Neuronal stem cell (in vitro differentiated cells): ENCODE data around the gene GPR89A. TPM values are rescaled to one million over a fixed set of nuclear protein-coding genes. Genes with fewer than 3 reads are reported as not detected.
"Not testable (repeated sequence)": the region's sequence is repeated elsewhere in the genome, so short reads cannot be mapped to it uniquely, and the experiment has no call there.

ENCODE experiments used
- DNase-seq: peaks from one replicate; pipeline ENCODE4 v3.0.0-alpha.2; 2013; ENCODE audit warnings: low spot score
- H2AFZ ChIP-seq: one replicate; pipeline ENCODE4 v1.6.1; 2013; ENCODE audit warnings: mild to moderate bottlenecking, low read length, inconsistent platforms
- H2AK5ac ChIP-seq: 2 replicates; pipeline ENCODE4 v1.6.1; 2013; ENCODE audit warnings: low read depth, mild to moderate bottlenecking, inconsistent platforms, low read length, moderate library complexity, mixed read lengths
- H2BK120ac ChIP-seq: 2 replicates; pipeline ENCODE4 v1.6.1; 2013; ENCODE audit warnings: low read depth, mild to moderate bottlenecking, inconsistent platforms, low read length, moderate library complexity, mixed read lengths
- H2BK12ac ChIP-seq: one replicate; pipeline ENCODE4 v1.6.1; 2013; ENCODE audit warnings: low read length, inconsistent platforms
- H2BK15ac ChIP-seq: 2 replicates; pipeline ENCODE4 v1.6.1; 2013; ENCODE audit warnings: mild to moderate bottlenecking, low read length, inconsistent platforms, mixed read lengths
- H2BK5ac ChIP-seq: one replicate; pipeline ENCODE4 v1.6.1; 2013; ENCODE audit warnings: inconsistent platforms, mild to moderate bottlenecking, low read length, moderate library complexity
- H3K14ac ChIP-seq: one replicate; pipeline ENCODE4 v1.6.1; 2013; ENCODE audit warnings: low read length, inconsistent platforms
- H3K18ac ChIP-seq: 2 replicates; pipeline ENCODE4 v1.6.1; 2013; ENCODE audit warnings: low read length, inconsistent platforms
- H3K23ac ChIP-seq: 2 replicates; pipeline ENCODE4 v1.6.1; 2013; ENCODE audit warnings: low read depth, mild to moderate bottlenecking, mixed read lengths, low read length, inconsistent platforms; ENCODE audit not compliant: poor library complexity
- H3K27ac ChIP-seq: replicated peaks from 3 replicates; pipeline ENCODE4 v1.5.1; 2013; ENCODE audit warnings: low read length, inconsistent platforms
- H3K27me3 ChIP-seq, 3 experiments: 2 replicates each; pipeline ENCODE4 v1.6.1; 2013; ENCODE audit warnings: low read length in 3 of 3, mild to moderate bottlenecking in 2 of 3, inconsistent platforms in 1 of 3, low read depth in 1 of 3, mixed read lengths in 1 of 3, moderate library complexity in 1 of 3; ENCODE audit not compliant: control insufficient read depth in 3 of 3, insufficient read depth in 3 of 3
- H3K36me3 ChIP-seq, 2 donors: replicated peaks in 1 of 2; 2 replicates each; pipeline ENCODE4 v1.6.1; 2013; ENCODE audit warnings: low read length in 2 of 2; ENCODE audit not compliant: control insufficient read depth in 2 of 2, insufficient read depth in 2 of 2
- H3K4ac ChIP-seq: 2 replicates; pipeline ENCODE4 v1.6.1; 2013; ENCODE audit warnings: inconsistent platforms, mild to moderate bottlenecking, low read length, moderate library complexity
- H3K4me1 ChIP-seq, 2 donors: 1 replicate in 1 of 2; 2 replicates in 1 of 2; pipeline ENCODE4 v1.6.1; 2013; ENCODE audit warnings: low read length in 2 of 2, low read depth in 1 of 2; ENCODE audit not compliant: control insufficient read depth in 2 of 2, insufficient read depth in 1 of 2
- H3K4me2 ChIP-seq: one replicate; pipeline ENCODE4 v1.6.1; 2013; ENCODE audit warnings: mild to moderate bottlenecking, low read length, inconsistent platforms; ENCODE audit not compliant: insufficient read depth, poor library complexity, severe bottlenecking
- H3K4me3 ChIP-seq, 2 donors: 2 replicates each; pipeline ENCODE4 v1.5.1; 2013; ENCODE audit warnings: low read length in 2 of 2, mild to moderate bottlenecking in 2 of 2, inconsistent platforms in 1 of 2, moderate library complexity in 1 of 2
- H3K79me1 ChIP-seq: one replicate; pipeline ENCODE4 v1.6.1; 2013; ENCODE audit warnings: low read depth, mild to moderate bottlenecking, inconsistent platforms, low read length, moderate library complexity
- H3K9ac ChIP-seq: one replicate; pipeline ENCODE4 v1.6.1; 2013; ENCODE audit warnings: mild to moderate bottlenecking, low read depth, low read length, inconsistent platforms; ENCODE audit not compliant: poor library complexity
- H3K9me3 ChIP-seq, 2 donors: replicated peaks in 1 of 2; 2 replicates each; pipeline versions ENCODE3 to v1.6.1; 2013; ENCODE audit warnings: low read length in 2 of 2, mild to moderate bottlenecking in 2 of 2, inconsistent platforms in 1 of 2, low read depth in 1 of 2, mixed read lengths in 1 of 2, moderate library complexity in 1 of 2; ENCODE audit not compliant: control insufficient read depth in 2 of 2, insufficient read depth in 1 of 2
- H4K8ac ChIP-seq: one replicate; pipeline ENCODE4 v1.6.1; 2013; ENCODE audit warnings: low read depth, mild to moderate bottlenecking, inconsistent platforms, low read length, moderate library complexity
- H4K91ac ChIP-seq: one replicate; pipeline ENCODE4 v1.6.1; 2013; ENCODE audit warnings: low read length, low read depth, mild to moderate bottlenecking, inconsistent platforms; ENCODE audit not compliant: poor library complexity
- WGBS, 2 donors: extraction: QIAGEN DNeasy Blood & Tissue Kit; methylation state at CpG; one replicate each; pipeline ENCODE4 v1.1.7; 2013; ENCODE audit warnings: missing lambda C conversion rate in 2 of 2, mixed read lengths in 1 of 2; ENCODE audit not compliant: insufficient read length in 2 of 2, insufficient replicate concordance in 1 of 2; ENCODE audit errors: extremely low coverage in 2 of 2; 5-methylcytosine and 5-hydroxymethylcytosine counted together
- polyA plus RNA-seq, 2 experiments: library from polyadenylated mRNA; stranded (reverse); fragments of 200-250 nt; gene quantifications; one replicate each; pipeline ENCODE4 v1.2.3, GENCODE V29; 2013

Gene GPR89A
- polyA plus RNA-seq (2013, experiment 1 of 2) = 21.5 TPM
- polyA plus RNA-seq (2013, experiment 2 of 2) = 22.7 TPM

DNA sequence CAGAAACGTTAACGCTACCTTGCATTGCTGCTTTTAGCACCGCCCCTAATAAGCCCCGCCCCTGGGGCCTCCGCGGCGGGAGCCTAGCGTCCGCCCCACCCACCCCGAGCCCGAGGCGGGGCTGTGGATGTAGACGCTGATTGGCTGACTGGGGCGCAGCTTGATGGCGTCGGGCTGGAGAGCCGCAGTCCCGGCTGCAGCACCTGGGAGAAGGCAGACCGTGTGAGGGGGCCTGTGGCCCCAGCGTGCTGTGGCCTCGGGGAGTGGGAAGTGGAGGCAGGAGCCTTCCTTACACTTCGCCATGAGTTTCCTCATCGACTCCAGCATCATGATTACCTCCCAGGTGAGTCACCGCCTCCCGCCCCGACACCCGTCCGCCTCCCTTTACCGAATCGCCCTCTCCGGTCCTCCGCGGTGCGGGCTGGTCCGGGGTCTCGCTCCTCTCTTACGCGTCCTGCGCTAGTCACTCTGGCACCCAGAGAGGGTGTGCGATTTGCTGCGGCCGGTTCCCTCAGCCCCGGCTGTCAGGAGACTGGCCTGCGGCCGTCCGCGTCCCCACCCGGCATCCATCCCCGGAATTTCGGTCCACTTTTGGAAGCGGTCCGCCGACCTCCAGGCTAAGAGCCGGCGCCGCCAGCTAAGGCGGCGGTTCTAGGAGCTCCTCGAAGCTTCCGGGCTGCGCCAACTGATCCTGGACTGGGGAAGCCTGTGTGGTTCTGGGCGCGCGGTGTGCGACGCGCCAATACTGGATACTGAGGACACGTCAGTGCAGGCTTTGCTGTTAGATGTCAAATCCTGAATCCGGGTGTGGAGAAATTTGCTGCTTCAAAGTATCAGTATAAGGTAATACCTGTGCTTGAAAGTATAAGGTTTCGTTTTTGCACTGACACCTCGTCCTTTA, at the start of gene GPR89A:
Gene GPR89A (plus strand): TSS at position 156 of the 901 bp plus-strand sequence. CDS start 146 bp downstream, at position 302.
- not testable (repeated sequence) for H3K4ac ChIP-seq
- H3K9ac ChIP-seq = peak within 1 kb of the TSS; percentile 70

DNA sequence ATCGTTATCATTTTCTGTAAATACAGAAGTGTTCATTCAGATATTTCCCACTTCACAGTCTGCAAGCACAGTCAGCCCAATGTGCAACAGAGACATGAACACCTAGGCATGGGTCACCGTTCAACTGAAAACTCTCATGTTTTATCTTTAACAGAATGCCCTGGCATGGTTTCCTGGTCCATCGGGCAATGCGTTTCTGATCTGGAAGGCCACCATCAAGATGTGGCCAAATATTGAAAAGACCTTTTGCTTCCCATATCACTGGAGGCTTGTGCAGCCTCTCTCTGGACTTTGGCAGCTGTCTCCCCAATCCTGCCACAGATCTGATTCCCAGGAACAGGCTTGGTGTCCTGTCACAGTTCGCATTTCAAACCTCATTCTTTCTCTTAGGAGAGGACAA, 21.0 kb upstream of the GPR89A start:
- not testable (repeated sequence) for H2BK15ac ChIP-seq, H3K18ac ChIP-seq, H3K27ac ChIP-seq, H3K4me2 ChIP-seq, H3K27me3 ChIP-seq, H3K36me3 ChIP-seq, H2BK120ac ChIP-seq, H2AFZ ChIP-seq, H3K4me1 ChIP-seq, H4K8ac ChIP-seq, H4K91ac ChIP-seq, H3K79me1 ChIP-seq, H2BK12ac ChIP-seq, H3K14ac ChIP-seq, DNase-seq, H3K9me3 ChIP-seq, H3K4ac ChIP-seq, H2AK5ac ChIP-seq, H2BK5ac ChIP-seq, H3K23ac ChIP-seq, H3K4me3 ChIP-seq, H3K9ac ChIP-seq
- no CpG with 5 or more reads among the region's 5 CpGs for WGBS, 2 donors

More for the DNA sequence above, at the start of gene GPR89A:
- not testable (repeated sequence) for H3K14ac ChIP-seq, H2BK120ac ChIP-seq, H3K4me1 ChIP-seq, H3K36me3 ChIP-seq, H4K8ac ChIP-seq, H3K9me3 ChIP-seq, H4K91ac ChIP-seq, H2BK12ac ChIP-seq, H2BK15ac ChIP-seq, H2AK5ac ChIP-seq, H3K79me1 ChIP-seq, H2BK5ac ChIP-seq, H3K27ac ChIP-seq, H3K27me3 ChIP-seq
- Histone ChIP-seq H3K23ac (peak within 1 kb of the TSS; percentile 89), H2AFZ (peak within 1 kb of the TSS; percentile 96), H3K4me2 (peak within 1 kb of the TSS; percentile 25), H3K4me3 (peak within 1 kb of the TSS; percentile 85 to 94), H3K18ac (peak within 1 kb of the TSS; percentile 80)
- no CpG with 5 or more reads among the region's 71 CpGs for WGBS, 2 donors
- peak; percentile 88 for DNase-seq

DNA sequence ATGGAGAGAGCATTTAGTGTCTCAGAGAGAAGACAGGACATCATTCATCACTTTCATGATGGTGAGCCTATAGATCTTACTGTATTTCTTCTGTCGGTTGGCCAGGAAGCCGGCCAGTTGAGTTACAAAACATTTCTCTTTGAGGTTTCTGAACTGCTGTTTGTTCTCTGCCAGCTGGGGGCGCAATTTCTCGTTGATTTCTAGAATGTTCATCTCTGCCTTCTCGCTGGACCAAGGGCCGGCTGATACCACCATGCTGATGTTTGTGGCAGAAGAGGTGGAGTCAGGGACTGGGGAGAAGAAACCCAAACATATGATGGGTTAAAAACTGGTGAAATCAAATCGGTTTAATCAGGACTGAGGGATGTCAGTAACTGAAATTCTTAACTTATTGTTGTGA, 17.0 kb upstream of the GPR89A start:
- WGBS, 2 donors = no CpG with 5 or more reads among the region's 7 CpGs
- H3K23ac ChIP-seq, H3K36me3 ChIP-seq, H3K14ac ChIP-seq, H3K4me1 ChIP-seq, H2AFZ ChIP-seq, H2BK120ac ChIP-seq, H3K9me3 ChIP-seq, H3K79me1 ChIP-seq, H3K27me3 ChIP-seq, H2BK15ac ChIP-seq, H3K18ac ChIP-seq, H4K91ac ChIP-seq, H3K4ac ChIP-seq, H2BK12ac ChIP-seq, H2AK5ac ChIP-seq, H3K4me3 ChIP-seq, H3K4me2 ChIP-seq, H2BK5ac ChIP-seq, H3K9ac ChIP-seq, H4K8ac ChIP-seq, DNase-seq, H3K27ac ChIP-seq: not testable (repeated sequence)

DNA sequence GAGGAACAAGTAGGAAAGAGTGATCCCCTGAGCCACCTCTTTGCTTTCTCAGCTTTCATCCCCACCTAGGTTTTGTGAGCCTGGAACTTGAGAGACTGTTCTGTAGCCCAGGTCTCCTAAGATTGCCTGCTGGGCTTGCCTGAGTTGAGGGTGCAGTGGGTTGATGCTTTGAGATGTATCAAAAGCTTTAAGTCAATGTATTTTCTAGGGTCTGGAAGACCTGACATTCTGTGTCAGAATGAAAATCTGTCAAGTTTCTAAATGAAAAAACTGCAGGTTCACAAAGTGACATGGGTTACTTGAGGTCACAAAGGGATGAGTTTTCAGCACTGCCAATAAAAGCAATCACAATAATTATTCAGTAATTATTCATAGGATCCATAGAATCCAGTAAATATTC, 15.4 kb upstream of the GPR89A start:
- H3K79me1 ChIP-seq, H3K14ac ChIP-seq, H4K91ac ChIP-seq, H3K4me1 ChIP-seq, H3K4ac ChIP-seq, H4K8ac ChIP-seq, DNase-seq, H2BK5ac ChIP-seq, H3K9me3 ChIP-seq, H3K9ac ChIP-seq, H3K18ac ChIP-seq, H3K23ac ChIP-seq, H3K36me3 ChIP-seq, H2BK120ac ChIP-seq, H3K4me3 ChIP-seq, H2BK15ac ChIP-seq, H2AFZ ChIP-seq, H2AK5ac ChIP-seq, H3K27ac ChIP-seq, H3K4me2 ChIP-seq, H3K27me3 ChIP-seq, H2BK12ac ChIP-seq: not testable (repeated sequence)
